ENCODE results near the gene AKIRIN1.
"Not testable (repeated sequence)": the region's sequence is repeated elsewhere in the genome, so short reads cannot be mapped to it uniquely, and the experiment has no call there.

The AKIRIN1 gene

GRCh38 chr1:39016604-39017171, 25.6 kb downstream of the AKIRIN1 start:
- no peak for DNase-seq (ENCODE audit: low spot score)
- peak; percentile 55; the same call in 1 of the 3 replicates for ATAC-seq (ENCODE audit: low read depth)
- Histone ChIP-seq H3K36me3 (ENCODE audit: low read depth) (no peaks in the 10 kb centered on the region), H3K27ac (ENCODE audit: poor library complexity, severe bottlenecking) (no peak overlapping the region), H3K4me1 (ENCODE audit: insufficient read depth, poor library complexity, severe bottlenecking) (no peaks in the 10 kb centered on the region), H3K27me3 (ENCODE audit: insufficient read depth, poor library complexity, severe bottlenecking) (no peaks in the 10 kb centered on the region), H3K9me3 (ENCODE audit: severe bottlenecking) (no peaks in the 10 kb centered on the region), H3K4me3 (ENCODE audit: severe bottlenecking) (no peak overlapping the region)
- no peak for TF ChIP-seq CTCF (IDR thresholded peaks at IDR 0.05; ENCODE audit: poor library complexity, severe bottlenecking)

- no peak overlapping the region for H3K27ac ChIP-seq (ENCODE audit: poor library complexity, severe bottlenecking)
- no peak overlapping the region for H3K4me3 ChIP-seq (ENCODE audit: severe bottlenecking)
- no peaks in the 10 kb centered on the region for H3K36me3 ChIP-seq (ENCODE audit: low read depth)
- no peak for TF ChIP-seq CTCF (IDR thresholded peaks at IDR 0.05; ENCODE audit: poor library complexity, severe bottlenecking)
- DNase-seq (ENCODE audit: low spot score) (no peak), ATAC-seq (ENCODE audit: low read depth) (no peak)
- no peaks in the 10 kb centered on the region for H3K4me1 ChIP-seq (ENCODE audit: insufficient read depth, poor library complexity, severe bottlenecking)
- H3K27me3 ChIP-seq (ENCODE audit: insufficient read depth, poor library complexity, severe bottlenecking) = no peaks in the 10 kb centered on the region
- no peaks in the 10 kb centered on the region for H3K9me3 ChIP-seq (ENCODE audit: severe bottlenecking)
Measured at GRCh38 chr1:39017266-39017665, 26.2 kb downstream of the AKIRIN1 start.

DNA sequence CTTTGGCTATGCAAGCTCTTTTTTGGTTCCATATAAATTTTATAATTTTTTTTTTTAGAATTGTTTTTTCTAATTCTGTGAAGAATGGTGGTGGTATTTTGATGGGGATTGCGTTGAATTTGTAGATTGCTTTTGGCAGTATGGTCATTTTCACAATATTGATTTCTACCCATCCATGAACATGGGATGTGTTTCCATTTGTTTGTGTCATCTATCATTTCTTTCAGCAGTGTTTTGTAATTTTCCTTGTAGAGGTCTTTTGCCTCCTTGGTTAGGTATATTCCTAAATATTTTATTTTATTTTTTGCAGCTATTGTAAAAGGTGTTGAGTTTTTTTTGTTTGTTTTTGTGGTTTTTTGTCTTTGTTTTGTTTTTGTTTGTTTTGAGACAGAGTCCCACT, 29.4 kb downstream of the AKIRIN1 start:
- H3K27me3 ChIP-seq (ENCODE audit: insufficient read depth, poor library complexity, severe bottlenecking); H3K4me3 ChIP-seq (ENCODE audit: severe bottlenecking); H3K27ac ChIP-seq (ENCODE audit: poor library complexity, severe bottlenecking); H3K4me1 ChIP-seq (ENCODE audit: insufficient read depth, poor library complexity, severe bottlenecking); H3K36me3 ChIP-seq (ENCODE audit: low read depth); DNase-seq (ENCODE audit: low spot score); H3K9me3 ChIP-seq (ENCODE audit: severe bottlenecking); ATAC-seq (ENCODE audit: low read depth): not testable (repeated sequence)

GRCh38 chr1:39021426-39021825, 30.4 kb downstream of the AKIRIN1 start:
- H3K27me3 ChIP-seq (ENCODE audit: insufficient read depth, poor library complexity, severe bottlenecking) = no peaks in the 10 kb centered on the region
- H3K4me1 ChIP-seq (ENCODE audit: insufficient read depth, poor library complexity, severe bottlenecking) = no peaks in the 10 kb centered on the region
- DNase-seq (ENCODE audit: low spot score) (no peak), ATAC-seq (ENCODE audit: low read depth) (no peak)
- no peaks in the 10 kb centered on the region for H3K9me3 ChIP-seq (ENCODE audit: severe bottlenecking)
- no peak for TF ChIP-seq CTCF (IDR thresholded peaks at IDR 0.05; ENCODE audit: poor library complexity, severe bottlenecking)
- H3K27ac ChIP-seq (ENCODE audit: poor library complexity, severe bottlenecking) = no peak overlapping the region
- no peak overlapping the region for H3K4me3 ChIP-seq (ENCODE audit: severe bottlenecking)
- no peaks in the 10 kb centered on the region for H3K36me3 ChIP-seq (ENCODE audit: low read depth)

DNA sequence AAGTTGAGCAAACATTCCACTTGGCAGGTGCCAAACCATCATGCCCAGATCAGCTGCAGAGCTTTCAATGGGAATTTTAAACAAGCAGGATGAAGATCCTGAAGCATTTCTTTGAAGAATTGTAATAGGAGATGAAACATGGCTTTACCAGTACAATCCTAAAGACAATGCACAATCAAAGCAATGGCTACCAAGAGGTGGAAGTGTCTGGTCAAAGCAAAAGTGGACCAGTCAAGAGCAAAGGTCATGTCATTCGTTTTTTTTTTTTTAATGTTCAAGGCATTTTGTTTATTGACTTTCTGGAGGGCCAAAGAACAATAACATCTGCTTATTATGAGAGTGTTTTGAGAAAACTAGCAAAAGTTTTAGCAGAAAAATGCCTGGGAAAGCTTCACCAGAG, 32.1 kb downstream of the AKIRIN1 start:
- no peak for TF ChIP-seq CTCF (IDR thresholded peaks at IDR 0.05; ENCODE audit: poor library complexity, severe bottlenecking)
- Histone ChIP-seq H3K4me1 (ENCODE audit: insufficient read depth, poor library complexity, severe bottlenecking) (no peaks in the 10 kb centered on the region), H3K9me3 (ENCODE audit: severe bottlenecking) (no peaks in the 10 kb centered on the region), H3K27ac (ENCODE audit: poor library complexity, severe bottlenecking) (no peak overlapping the region), H3K27me3 (ENCODE audit: insufficient read depth, poor library complexity, severe bottlenecking) (no peaks in the 10 kb centered on the region), H3K4me3 (ENCODE audit: severe bottlenecking) (no peak overlapping the region), H3K36me3 (ENCODE audit: low read depth) (peaks cover 9% of the 10 kb centered on the region)
- ATAC-seq (ENCODE audit: low read depth) (no peak), DNase-seq (ENCODE audit: low spot score) (no peak)
